HG02852 (cell line): ENCODE measurements around the gene TMC4.
"Not testable (repeated sequence)": the region's sequence is repeated elsewhere in the genome, so short reads cannot be mapped to it uniquely, and the experiment has no call there.

Experiments used
- ATAC-seq: cut with Tn5 transposase; IDR thresholded peaks from one replicate; pipeline ENCODE4 v1.9.1; 2021; ENCODE audit warnings: mild to moderate bottlenecking, moderate library complexity; ENCODE audit not compliant: unreplicated experiment

Gene TMC4, protein sequence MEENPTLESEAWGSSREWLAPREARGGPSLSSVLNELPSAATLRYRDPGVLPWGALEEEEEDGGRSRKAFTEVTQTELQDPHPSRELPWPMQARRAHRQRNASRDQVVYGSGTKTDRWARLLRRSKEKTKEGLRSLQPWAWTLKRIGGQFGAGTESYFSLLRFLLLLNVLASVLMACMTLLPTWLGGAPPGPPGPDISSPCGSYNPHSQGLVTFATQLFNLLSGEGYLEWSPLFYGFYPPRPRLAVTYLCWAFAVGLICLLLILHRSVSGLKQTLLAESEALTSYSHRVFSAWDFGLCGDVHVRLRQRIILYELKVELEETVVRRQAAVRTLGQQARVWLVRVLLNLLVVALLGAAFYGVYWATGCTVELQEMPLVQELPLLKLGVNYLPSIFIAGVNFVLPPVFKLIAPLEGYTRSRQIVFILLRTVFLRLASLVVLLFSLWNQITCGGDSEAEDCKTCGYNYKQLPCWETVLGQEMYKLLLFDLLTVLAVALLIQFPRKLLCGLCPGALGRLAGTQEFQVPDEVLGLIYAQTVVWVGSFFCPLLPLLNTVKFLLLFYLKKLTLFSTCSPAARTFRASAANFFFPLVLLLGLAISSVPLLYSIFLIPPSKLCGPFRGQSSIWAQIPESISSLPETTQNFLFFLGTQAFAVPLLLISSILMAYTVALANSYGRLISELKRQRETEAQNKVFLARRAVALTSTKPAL

DNA sequence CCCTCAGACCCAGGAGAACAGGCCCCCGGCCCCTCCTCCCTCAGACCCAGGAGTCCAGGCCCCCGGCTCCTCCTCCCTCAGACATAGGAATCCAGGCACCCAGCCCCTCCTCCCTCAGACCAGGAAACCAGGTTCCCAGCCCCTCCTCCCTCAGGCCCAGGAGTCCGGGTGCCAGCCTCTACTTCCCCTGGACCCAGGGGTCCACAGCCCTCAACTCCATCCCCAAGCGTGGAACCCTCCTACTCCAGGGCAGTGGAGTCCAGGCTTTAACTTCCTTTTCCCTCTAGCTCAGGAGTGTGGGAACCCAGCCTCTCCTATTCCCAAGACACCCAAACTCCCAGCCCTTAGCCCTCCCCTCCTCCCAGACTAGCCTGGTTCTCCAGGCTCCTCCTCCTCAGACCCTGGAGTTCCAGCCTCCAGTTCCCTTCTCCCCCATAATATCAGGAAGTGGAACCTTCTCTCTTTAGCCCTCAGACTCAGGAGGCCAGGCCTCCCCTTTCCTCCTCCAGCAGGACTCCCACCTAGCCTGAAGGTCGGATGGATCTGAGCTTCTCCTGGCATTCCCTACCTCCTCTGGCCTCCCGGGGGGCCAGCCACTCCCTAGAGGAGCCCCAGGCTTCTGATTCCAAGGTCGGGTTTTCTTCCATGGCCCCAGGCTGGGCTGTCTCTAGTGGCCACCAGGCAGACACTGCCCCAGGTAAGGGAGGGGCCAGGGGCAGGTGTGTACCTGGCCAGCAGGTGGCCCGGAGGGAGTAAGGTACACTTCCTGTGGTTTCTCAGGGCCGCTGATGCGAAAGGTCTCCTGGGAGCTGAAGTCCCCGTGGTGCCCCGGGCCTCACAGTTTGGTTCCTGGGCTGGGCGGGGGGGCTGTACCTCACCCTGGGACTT is at the start of gene TMC4:
TSS of gene TMC4 (minus strand) at position 690 of the 888 bp plus-strand sequence. CDS start at position 647, 43 bp downstream.
- ATAC-seq, result no peak

DNA sequence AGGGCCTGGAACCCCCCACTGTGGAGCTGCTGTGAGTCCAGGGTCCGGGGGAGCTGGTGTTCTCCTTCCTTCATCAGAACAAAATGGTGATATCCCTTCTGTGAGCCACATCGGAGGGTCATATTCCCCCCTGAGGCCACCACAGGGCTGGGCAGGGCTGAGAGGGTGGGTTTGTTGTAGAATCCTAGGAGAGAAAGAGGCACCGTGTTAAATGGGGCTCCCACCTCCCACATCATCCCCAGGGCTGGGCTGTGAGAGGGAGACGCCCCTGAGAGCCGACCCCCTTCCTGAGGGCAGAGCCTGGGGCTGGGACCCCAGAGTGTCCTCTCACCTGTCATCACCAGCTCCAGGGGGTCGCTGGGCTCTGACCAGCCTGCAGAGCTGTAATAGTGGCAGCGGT is 49.0 kb upstream of the TMC4 start:
- ATAC-seq, result not testable (repeated sequence)

DNA sequence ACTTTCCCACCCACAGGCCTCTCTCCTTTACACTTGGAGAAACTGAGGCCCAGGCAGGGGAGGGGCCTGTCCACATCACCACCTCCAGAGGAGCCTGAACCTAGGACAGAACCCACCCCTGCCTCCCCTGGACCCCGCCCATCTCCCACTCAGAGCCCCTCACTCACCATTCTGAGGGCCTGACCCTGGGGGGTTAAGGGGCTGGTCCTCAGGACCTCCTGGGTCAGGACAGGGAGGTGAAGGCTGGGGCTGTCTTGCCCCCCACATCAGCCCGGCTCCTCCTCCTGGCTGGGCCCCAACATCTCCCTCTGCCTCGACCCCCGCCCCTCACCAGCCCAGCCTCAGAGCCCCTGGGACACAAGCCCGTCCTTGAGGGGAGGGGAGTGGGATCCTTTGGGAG is 46.7 kb upstream of the TMC4 start:
- ATAC-seq, result not testable (repeated sequence)

DNA sequence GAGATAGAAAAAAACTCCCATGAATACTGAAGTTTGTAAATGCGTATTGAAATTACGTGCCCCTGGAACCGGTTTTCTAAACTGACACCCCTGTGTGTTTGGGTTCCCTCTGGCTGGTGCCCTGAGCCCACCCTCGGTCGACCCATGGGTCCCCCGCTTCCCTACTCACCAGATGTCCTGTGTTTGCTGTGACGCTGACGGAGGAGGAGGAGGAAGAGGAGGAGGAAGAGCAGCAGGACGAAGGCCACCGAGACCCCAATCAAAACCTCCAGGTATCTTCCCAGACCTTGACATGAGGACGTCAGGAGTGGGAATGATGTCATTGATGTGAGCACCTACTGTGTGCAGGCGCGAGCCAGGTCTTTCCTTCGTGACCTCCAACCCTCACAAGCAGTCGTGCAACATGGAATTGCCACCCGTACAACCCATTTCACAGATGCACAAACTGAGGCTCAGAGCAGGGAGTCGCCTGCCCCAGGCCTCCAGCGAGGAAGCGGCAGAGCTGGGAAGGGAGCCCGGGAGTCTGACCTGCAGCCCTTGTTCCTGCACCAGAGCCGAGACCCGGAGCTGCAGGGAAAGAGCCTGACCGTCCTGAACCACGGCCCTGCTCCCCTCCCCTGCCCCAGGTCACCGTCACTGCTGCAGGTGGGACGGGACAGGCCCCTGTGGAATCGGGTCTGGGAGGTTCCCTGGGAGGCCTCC is 46.2 kb upstream of the TMC4 start:
- no peak for ATAC-seq

DNA sequence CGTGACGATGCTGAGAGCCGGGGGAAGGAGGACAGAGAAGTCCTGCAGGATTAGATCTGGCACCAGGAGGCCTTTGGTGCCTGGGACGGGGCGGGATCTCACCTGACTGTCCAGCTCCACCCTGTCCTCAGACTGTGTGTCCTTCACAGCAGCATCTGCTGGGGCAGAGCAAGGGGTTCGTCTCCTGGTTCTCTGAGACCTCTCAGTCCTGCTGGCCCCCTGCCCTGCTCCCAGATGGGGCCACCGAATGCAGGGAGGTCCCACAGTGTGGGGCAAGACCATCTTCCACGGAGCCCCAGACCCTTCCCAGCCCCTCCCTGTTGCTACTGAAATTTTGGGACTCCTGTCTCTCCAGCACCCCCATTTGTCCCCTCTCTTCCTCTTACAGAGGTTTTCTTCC is 45.3 kb upstream of the TMC4 start:
- ATAC-seq, result no peak

DNA sequence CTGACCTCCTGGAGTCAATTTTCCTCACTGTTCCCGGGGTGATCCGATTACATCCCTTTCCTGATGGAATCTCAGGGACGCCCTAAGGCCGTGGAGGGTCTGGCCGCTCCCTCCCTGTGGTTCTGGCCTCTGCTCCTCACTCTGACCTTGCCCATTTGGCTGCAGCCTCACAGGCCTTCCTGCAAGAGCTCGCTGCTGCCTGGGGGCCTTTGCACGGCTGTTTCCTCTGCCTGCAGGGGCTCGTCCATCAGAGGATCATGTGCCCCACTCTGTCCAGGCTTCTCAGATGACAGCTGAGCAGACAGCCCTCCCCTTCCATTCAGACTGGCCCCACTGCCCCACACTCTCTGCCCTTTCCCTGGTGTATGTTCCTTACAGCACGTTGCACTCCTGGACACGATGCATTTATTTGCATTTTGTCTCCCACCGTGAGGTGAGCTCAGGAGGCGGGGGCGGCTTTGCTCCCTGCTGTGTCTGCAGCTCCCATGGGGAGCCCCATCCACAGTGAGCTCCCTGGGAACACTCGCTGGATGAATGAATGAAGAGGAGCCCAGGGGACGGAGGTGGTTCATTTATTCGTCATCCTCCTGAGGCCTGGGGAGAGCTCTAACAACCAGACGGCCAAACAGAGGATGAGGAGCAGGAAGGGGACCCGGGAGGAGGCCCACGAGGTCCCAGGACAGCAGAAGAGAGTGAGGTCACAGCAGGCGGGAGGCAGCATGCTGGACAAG is 44.7 kb upstream of the TMC4 start:
- not testable (repeated sequence) for ATAC-seq

DNA sequence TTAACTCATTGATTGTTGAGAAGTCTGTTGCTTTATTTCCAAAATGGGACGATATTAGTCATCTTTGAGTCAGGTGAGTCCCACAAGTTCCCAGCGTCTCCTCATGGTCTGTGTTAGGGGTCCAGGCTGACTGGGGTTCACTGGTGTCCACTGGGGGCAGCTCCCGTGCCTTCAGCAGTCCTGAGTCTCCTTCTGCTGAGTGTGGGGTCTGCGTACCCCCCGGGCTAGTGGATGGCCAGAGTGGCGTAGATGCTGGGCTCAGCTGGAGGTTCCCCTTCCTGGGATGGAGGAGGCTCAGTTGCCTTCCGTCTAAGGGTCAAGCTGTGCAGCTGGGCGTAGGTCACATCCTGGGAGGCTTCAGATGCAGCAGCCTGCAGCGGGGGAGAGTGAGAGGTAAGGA is 43.9 kb upstream of the TMC4 start:
- no peak for ATAC-seq

DNA sequence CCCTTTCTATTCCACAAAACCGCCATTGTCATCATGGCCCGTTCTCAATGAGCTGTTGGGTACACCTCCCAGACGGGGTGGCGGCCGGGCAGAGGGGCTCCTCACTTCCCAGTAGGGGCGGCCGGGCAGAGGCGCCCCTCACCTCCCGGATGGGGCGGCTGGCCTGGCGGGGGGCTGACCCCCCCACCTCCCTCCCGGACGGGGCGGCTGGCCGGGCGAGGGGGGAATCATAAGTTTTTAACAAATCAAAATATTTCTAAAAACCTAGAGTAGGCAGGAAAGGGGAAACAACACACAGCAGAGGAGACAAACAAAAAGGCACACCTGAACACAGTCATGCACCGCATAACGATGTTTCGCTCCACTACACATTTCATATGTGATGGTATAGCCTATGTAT is 41.8 kb upstream of the TMC4 start:
- not testable (repeated sequence) for ATAC-seq

DNA sequence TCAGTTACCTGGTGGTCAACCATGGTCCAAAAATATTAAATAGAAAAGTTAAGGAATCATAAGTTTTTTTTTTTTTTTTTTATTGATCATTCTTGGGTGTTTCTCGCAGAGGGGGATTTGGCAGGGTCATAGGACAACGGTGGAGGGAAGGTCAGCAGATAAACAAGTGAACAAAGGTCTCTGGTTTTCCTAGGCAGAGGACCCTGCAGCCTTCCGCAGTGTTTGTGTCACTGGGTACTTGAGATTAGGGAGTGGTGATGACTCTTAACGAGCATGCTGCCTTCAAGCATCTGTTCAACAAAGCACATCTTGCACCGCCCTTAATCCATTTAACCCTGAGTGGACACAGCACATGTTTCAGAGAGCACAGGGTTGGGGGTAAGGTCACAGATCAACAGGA is 41.3 kb upstream of the TMC4 start:
- not testable (repeated sequence) for ATAC-seq

DNA sequence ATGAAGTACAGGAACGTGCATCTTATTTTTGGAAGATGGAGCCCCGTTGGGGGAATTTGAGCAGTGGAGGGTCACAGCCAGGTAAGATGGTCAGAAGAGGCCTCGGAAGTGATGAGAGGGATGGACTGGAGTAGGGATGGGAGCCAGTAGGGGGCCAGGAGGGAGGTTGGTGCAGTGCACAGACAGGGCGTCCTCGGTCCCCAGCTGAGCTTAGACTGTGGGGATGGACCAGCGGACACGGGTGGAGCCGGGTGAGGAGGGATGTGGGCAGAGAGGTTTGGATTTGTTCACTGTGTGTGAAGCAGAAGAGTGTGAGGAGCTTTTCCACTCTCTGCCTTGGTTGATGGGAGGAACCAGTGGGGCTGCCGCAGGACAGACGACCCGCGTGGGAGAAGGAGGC is 38.3 kb upstream of the TMC4 start:
- ATAC-seq, result no peak

DNA sequence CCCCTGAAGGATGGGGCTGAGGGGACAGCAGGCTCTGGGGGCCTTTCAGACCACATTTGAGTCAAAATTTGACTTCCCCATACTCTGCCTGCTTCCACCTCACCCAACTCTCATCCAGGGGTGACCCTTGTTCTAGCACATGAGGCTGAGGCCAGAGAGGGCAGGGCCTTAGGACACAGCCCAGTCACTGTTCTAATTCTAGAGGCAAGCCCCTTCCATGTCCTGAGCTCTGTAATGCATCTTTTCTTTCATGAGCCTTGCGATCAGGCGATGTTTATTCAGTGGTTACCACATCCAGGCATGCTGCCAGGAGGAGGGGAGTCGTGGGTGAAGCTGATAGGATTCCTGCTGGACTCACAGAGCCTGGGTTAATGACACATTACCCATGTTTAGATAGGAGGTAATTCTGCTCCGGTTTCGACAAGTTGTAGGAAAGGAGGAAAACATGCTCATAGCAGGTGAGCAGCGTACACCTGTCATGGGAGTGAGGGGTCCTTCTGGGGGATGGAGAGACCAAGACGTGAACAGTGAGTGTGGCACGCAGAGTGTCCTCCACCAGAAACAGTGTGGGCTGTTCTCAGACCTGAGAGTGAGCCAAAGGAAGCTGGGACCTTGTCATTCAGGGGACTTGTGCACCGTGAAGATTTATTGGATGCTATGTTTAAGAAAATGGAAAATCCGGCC is 37.0 kb upstream of the TMC4 start:
- no peak for ATAC-seq

DNA sequence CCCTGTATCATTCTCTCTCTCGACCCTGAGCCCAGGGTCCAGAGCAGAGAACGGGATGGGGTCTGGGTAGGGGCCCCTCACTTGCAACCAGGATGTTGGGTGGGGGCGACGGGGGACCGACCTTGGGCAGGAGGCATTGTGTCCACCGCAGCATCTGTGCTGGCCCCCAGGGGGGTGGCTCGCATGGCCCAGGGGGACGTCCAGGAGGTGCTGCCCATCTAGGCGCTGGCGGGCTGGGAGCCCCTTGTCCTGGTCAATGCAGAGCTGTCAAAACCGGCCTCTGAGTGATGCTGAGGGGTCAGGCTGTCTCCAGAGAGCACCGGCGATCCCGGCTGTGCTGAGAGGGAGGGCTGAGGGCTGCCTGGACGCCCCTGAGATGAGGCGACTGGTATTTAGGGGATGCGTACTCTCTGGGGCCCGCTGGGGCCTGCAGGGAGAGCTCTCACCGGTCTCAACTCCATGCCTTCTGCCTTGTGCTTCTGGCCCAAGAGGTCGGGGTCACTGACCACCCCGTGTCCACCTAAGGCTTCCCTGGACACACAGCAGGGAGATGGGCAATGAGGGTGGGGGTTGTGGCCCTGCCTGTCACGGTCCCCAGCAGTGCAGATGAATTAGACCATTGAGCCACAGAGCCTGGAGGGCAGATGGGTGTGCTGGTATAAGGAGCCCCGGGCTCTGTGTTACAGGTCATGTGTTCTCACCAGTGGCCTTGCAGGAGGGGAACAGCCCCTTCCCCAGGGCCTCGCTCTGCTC is 36.3 kb upstream of the TMC4 start:
- no peak for ATAC-seq

DNA sequence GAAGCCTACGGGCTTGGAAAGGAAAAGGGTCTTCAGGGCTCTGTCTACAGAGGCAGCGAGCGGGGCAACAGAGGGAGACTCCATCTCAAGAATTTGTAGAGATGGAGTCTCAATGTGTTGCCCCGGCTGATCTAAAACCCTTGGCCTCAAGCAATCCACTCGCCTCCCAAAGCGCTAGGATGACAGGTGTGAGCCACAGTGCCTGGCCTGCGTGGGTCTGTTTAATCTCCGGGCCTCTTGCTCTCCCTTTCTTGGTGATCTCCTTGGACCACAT is 35.8 kb upstream of the TMC4 start:
- ATAC-seq, result no peak

DNA sequence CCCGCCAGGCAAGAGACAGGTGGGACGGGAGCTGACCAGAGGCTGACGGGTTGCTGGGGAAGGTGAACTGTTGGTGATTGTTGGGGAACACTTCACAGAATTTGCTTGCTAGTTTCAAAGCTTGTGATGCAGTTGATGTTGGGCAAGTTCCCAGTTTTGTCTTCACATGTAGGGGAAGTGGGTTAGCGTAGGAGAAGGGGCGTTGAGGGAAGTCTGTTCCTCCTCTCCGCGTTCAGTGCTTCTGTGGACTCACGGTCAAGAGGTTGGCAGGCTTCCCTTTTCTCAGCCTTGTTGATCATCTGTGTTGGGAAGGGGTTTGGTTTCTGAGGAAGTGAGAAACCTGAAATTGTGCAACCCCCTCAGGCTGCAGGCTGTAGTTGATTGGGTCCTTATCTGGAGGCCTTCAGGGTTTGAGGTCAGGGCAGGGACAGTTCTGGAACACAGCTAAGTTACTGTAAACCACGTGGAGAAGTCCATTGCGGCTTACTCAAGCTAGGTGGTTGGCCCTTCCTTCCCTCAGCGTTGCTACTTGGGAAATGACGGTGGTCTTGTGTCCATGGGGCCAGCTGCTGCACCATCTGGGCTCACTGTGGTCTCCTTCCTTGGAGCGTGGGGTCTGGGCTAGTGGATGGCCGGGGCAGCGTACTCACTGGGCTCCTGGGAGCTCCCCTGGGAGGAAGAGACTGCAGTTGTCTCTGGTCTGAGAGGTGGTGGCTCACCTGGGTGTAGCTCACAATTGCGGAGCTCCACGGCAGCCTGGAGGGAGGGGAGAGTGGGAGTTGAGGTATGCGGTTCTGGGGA is 35.2 kb upstream of the TMC4 start:
- ATAC-seq, result peak; percentile 38

DNA sequence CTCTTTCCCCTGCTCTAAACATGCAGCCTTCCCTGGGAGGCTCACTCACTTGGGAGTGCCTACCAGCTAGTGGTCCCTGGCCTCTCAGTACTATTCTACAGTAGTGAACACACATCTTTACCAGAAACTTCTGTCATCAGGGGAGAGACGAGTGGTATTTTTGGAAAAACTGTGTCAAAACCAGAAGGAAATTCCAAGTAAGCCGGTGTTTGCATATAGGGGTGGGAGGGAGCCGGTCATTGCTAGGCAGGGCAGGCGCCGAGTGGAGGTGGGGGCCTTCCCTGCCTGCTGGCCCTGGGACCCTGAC is 34.7 kb upstream of the TMC4 start:
- no peak for ATAC-seq

DNA sequence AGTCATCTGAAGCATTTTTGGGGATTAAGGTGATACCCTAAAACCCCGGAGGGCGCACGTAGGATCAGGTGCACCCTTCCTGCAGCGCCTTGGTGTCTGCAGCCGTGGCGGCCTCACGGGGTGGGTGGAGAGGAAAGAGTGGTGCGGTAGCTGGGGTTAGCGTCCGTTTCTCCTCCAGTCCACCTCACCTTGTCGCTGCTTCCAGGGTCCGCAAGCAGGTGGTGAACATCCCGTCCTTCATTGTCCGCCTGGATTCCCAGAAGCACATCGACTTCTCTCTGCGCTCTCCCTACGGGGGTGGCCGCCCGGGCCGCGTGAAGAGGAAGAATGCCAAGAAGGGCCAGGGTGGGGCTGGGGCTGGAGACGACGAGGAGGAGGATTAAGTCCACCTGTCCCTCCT is 34.2 kb upstream of the TMC4 start:
- not testable (repeated sequence) for ATAC-seq

DNA sequence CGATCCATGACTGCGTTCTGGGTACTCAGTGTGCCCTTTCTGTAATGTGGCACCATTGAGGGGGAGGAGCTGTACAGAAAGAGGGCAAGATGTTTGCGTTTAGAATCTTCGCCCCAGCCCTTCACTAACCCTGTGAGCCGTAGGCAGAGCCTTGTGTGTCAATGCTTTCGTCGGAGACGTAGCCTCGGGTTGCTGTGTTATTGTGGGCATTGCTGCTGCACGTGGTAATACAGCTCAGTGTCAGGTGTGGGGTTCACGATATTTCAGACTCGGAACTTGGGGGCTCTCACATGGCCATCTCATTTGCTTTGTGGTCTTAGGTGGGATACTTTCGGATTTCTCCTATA is 33.8 kb upstream of the TMC4 start:
- no peak for ATAC-seq

DNA sequence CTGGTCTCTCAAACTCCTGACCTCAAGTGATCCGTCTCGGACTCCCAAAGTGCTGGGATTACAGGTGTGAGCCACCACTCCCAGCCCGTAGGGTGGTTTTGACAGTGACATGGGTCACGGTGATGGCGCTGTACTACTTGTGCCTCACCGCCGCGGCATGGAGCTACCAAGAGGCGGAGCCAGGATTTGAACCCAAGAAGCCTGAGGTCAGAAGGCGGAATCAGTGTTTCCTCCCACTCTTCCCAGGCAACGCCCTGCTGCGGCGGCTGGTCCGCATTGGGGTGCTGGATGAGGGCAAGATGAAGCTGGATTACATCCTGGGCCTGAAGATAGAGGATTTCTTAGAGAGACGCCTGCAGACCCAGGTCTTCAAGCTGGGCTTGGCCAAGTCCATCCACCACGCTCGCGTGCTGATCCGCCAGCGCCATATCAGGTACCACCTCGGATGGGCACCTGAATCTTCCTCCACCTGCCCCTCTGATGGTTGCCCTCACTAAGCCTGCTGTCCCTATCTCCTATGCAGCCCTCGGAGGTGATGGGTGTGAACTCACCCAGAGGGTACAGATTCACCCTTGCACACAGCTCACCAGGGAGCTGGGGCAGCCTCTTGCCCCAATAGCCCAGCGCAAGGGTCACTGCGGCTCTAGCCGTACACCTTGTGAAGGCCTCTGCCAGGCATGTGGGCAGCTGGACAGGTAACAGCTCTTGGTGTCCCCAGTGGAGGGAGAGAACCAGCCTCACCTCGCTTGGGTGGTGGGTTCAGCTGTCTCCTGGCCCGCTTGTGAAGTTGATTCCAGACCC is 33.3 kb upstream of the TMC4 start:
- ATAC-seq, result no peak
